ENCODE measurements around the gene FAHD1.

Gene FAHD1

DNA sequence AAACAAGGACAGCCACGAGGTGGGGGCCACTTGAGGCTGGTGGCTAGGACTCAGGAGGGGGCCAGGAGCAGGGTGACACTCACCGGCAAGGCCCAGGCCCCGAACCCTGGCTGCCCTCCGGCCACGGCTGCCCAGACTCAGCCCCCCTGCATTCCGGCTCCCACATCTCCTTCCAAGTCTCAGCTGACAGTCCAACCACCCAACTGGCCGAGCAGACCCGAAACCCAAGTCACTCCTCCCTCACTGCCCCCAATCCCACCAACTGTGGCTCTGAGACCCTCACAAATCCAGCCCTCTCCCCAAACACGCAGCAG lies 9.8 kb upstream of the FAHD1 start:
- no peak for DNase-seq (ENCODE audit: low read depth)

DNA sequence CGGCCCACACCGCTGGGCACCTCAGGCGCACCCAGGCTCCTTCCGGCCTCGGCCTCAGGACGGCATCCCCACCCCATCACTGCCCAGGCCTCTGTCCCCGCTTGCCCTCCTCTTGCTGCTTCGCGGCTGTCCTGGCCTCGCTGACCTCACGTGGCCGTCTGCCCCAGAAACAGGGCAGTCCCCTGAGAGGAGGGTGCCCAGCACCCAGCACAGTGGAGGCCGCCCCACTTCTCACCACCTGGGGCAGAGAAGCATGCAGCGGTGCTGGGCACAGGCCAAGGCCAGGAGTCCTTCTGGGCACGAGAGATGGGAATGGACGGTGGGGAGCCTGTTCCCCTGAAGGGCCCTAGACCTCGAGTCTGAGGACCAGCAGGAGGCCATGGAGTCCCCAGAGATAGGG lies 9.3 kb upstream of the FAHD1 start:
- no peak for DNase-seq (ENCODE audit: low read depth)

DNA sequence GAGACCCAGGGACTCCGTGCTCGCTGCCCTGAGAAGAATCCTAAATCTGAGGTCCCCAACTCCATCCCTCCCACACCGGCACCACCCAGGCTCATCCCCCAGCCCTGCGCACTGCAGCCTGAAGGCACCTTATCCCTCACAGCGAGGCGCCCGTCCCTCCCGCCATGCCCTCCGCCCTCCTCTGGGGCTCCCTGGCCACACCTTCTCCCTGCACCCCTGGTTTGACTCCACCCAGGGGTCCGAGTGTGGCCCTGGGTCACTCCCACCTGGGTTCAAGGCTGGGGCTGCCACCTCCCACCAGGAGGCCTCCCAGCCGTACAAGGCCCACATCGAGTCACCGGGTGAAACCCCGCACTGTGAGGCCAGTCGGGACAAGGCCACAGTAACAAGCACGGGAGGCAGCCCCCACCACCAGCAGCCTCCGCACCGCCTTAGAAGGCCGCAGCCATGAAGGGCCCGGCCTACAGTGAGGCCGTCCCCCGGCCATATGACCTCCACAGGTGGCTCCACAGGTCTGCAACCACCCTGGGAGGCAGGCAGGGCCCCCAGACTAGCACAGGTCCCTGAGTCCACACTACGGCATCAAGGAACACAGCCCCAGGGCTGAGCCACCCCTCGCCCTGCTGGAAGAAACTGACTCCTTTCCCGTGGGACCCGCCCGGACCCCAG lies 8.7 kb upstream of the FAHD1 start:
- DNase-seq (ENCODE audit: low read depth): no peak

DNA sequence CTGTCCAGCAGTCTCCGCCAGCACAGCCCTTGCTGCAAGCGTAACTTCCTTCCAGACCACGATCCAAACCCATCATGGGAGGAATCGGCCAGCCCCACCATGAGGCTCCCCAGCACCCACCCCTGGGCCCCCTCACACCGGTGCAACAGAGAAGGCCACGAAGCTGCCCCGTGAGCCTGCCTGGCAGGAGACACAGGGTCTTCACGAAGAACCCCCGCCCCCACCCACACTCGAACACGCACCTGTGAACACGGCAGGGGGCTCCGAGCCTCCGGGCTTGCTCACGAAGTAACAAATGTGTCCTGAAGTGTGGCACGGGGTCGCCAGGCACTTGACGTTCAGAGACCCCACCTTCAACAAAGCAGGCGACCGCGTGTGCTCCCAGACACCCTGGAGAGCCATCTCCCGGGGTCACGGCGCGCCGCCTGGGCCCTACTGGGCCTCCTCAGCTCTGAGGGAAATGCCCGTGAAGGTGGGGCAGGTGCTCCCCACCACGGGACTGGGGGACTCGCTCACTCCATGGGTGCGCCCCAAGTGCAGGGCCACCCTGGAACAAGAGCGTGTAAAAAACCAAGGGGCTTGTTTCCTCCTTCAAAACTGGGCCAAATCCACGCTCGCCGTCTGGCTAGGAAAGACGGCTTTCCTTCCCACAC lies 8.0 kb upstream of the FAHD1 start:
- no peak for DNase-seq (ENCODE audit: low read depth)

DNA sequence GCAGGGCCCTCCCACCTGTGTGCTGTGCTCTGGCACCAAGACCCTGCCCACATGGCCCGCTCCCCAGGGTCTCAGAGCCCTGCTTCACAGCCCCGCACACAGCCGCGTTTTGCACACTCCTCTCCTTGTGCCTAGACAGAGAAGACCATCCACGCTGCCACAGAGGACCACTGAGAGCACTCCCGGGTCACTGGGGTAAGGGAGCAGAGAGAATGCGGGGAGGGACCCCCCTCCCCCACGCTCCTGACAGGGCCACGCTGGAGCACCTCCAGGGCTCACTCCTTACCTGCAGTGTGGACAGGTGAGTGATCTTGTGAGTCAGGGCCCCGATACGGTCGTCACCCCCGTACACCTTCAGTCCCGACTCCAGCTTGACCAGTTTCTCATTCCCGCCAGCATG lies 7.4 kb upstream of the FAHD1 start:
- DNase-seq (ENCODE audit: low read depth): no peak

DNA sequence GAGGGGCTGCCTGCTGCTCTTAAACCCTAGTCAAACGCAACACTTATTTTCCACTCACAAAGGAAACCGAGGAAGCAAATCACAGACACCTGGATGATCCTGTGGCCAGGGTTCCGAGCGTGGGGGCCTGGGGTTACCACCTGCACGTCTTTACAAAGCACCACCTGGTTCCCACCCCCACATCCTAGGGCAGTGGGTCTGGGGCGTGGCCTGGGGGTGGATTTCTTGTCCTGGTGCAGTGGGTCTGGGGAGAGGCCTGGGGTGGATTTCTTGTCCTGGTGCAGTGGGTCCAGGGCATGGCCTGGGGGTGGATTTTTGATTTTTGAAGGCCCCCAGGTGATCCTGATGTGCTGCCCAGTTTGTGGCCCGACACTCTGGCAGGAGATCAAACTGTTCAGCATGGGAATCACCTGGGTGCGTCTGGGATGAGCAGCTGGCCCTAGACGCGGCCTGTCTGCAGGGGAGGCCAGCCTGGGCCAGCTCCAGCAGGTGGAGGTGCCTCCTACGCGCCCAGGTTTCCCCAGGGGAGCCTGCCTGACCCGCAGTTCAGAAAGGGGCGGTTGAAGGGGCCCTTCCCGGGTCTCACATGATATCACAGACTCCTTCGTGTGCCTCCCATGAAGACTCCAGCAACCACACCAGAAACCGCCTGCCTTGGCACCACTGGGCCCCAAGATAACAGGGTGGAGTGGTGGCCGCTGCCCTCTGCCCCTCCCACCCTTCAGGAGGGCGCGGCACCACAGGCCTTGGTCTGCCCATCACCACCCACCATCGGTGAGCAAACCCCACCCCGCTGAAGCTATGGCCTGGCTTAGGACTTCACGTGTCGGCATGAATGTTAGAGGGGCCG lies 6.7 kb upstream of the FAHD1 start:
- DNase-seq (ENCODE audit: low read depth): no peak

DNA sequence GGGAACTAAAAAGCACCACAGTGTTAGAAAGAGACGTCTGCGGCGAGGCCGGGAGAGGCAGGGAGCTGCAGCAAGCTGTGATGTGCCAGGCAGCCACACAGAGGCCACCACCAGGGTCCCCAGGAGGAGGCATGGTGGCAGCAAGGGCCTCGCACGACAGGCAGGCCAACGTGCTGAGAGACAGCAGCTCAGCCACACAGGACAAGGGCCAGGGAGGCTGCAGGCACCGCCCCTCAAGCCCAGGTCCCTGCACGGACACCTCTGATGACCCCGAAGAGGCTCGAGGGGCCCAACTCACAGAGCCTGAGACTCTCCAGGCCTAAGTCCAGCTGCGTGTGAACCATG lies 6.1 kb upstream of the FAHD1 start:
- DNase-seq (ENCODE audit: low read depth): no peak

DNA sequence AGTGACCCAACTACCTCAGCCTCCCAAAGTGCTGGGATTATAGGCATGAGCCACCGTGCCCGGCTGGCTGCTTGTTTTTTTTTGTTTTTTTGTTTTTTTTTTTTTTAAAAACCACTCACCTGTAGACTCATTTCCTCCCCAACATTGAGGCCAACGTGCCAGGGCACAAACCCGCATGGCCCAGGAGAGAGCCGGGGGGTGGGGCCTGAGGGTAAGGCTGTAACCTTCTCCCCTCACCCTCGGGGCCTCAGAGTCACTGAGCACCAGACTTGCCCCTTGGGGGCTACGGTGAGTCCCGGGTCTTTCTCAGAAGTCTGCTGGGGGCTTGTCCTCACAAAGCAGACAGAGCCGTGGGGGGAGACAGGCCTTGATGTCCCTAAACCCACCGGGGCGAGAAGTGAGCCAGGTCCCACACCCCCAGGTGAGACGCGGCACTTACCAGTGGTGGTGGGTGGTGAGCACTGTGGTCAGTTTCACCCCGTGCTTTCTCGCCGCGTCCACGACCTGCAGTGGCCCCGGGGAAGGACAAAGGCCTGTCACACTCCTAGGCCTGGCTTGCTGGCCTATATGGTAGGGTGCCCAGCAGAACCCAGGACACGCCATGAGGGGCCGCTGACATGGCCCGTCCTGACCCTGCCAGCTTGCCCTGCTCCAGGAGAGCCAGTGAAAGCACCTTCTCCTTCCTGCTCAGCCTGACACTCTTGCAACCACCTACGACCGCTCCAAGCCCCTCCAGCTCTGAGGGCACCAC lies 5.0 kb upstream of the FAHD1 start:
- no peak for DNase-seq (ENCODE audit: low read depth)

DNA sequence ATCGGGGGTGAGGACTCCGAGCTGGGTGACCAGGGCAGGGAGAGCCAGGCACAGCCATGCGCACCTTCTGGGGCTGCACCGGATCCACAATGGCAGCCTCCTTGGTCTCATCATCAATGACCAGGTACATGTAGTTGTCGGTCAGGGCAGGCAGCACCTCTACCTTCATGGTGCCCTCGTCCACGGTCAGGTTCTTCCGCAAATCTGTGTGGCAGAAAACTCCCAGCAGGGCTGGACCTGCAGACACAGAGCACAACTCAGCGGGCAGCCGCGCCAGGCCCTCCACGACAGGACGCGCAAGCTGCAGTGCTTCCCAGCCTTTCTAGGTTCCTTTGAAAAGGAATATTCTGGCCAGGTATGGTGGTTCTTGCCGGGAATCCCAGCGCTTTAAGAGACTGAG lies 4.2 kb upstream of the FAHD1 start:
- no peak for DNase-seq (ENCODE audit: low read depth)

DNA sequence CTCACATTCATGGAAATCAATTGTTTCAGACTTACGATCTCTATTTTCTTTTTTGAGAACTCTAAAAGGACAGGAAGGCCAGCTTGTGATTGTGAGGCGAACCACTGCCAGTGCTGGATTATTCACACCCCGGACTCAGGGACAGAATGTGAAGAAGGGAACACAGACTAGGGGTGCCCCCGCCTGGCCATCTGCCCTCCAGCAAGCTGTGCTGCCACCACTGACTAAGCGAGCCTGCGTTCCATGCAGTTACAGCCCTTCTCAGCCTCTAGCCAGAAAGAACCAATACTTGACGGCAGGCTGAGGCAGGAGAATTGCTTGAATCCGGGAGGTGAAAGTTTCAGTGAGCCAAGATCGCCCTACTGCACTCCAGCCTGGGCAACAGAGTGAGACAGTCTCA lies 3.2 kb upstream of the FAHD1 start:
- peak; percentile 63 for DNase-seq (ENCODE audit: low read depth)

DNA sequence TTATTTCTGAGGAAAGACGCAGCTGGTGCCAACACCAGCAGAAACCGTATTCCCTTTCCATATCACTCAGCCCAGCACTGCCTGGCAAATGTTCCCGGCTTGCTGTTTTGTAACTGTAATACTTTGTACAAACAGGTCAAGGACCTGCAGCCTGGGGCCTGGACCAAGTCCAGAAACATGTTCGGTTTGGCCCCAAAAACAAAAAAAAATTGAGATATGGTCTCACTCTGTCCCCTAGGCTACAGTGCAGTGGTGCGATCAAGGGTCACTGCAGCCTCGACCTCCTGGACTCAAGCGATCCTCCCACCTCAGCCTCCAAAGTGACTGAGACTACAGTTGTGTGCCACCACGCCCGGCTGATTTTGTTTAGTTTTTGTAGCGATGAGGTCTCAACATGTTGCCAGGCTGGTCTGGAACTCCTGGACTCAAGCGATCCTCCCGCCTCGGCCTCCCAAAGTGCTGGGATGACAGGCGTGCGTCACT lies 1.6 kb upstream of the FAHD1 start:
- DNase-seq (ENCODE audit: low read depth): no peak

DNA sequence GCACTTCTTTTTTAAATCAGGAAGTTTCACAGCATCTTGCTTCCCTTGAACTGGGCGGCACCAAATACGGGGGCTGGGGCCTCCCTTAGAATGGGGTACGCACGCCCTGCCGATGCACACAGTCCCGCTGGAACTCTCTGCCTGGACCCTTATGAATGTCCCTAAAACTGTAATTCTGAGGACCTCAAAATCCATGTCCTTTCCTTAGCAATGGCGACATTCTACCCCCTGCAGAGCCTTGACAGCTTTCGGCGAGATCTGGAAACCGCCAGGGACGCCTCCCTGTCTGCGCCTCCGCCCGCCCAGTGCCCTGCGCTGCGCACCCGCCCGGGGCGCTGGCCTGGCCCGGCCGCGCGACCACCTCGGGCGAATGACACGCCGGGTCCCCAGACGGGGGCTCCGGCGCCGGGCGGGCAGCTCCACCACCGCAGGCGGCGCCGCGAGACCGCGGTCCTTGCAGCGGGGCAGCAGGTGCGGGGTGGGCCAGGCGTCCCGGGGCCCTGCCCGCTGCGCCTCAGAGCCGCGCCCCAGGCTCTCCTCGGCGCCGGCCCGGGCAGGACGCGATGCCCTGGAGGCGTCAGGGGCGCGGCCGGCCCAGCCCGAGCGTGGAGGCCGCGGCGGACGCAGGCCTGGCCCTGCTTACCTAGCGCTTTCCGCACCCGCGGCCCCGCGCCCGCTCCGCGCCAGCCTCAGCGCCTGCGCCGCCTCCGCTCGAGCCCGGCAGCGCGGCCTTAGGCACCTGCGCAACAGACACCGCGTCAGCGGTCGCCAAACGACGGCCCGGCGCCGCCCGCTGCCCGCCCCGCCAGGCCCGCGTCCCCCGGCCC lies 929 bp upstream of the FAHD1 start:
- DNase-seq (ENCODE audit: low read depth): peak; percentile 62

DNA sequence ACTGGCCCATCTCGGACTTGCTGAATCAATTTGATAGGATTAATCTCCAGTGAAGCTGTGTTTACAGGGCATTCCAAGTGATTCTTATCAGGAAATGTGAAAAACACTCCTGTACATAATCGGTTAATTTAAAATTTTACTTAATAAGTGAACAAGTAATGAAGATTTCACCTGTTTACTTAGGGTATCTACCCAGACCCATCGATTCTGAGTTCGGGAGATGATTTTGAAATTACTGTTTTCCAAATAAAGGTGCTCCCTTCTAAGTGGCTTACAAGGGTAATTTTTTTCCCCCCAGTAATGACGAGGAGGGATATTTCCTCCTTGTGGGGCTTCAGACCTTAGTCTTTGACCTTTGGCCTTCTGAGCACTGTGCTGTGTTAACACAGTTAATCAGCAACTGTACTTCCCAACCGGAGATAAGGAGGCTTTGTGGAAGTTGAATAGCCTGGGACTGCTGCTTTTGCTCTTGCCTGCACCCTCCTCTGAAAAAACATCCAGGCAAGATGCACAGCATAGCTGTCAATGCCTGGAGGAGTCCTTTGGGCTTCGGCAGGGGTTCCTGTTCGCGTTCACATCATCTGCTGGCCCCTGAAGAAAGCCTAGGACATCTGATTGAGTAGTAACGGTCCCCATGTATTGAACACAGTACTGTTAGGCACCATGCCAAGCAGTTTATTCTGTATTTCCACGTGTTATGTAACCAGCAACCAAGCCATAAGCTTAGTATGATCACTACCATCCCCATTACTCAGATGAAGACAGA lies 1.8 kb downstream of the FAHD1 start:
- no peak for DNase-seq (ENCODE audit: low read depth)

DNA sequence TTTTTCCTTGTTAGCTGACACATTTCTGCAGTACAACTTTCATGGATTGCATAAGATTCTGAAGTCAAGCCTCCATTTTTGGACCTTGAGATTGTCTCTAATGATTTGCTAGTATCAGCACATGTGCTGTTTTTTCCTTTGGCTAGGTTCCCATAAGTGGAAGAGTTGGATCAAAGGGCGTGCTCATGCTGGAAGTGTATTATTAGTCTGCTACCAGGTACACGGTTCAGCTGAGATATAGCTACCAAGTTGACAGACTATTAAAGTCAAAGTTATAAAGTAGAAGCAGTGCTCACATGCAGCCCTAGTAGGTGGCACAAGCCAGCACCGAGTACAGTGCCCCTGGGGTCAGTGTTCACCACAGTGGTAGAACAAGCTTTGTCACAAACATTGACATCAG lies 3.2 kb downstream of the FAHD1 start:
- no peak for DNase-seq (ENCODE audit: low read depth)

DNA sequence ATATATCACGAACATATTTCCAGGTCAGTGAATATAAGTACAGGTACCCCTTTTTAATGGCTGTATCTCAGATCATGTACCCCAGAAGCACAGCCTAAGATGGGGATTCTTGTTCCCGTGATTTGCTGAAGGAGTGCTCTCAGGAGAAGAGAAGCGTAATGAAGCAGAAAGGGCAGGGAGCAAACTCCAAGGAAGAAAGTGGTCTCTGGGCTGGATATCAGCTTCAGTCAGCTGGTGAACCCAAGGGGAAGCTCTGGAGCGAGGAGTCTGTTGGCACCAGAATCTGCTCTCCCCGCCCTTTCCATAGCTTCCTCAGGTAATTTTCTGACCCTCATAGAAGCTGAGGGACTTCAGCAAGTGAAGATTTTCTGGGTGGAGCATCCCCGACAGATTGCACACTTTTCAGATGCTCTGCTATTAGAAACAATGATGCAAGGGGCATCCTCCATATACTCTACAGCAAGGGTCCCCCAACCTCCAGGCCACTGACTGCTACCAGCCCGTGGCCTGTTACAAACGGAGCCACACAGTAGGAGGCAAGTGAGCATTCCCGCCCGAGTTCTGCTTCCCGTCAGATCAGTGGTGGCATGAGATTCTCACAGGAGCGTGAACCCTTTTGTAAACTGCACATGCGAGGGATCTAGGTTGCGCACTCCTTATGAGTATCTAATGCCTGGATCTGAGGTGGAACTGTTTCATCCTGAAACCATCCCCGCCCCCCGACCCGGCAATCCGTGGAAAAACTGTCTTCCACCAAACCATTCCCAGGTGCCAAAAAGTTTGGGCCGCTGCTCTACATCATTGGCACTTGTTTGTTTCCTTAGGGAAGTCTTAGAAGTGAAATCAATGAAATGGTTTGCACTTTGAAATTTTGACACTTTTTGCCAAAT lies 4.4 kb downstream of the FAHD1 start:
- DNase-seq (ENCODE audit: low read depth): no peak

DNA sequence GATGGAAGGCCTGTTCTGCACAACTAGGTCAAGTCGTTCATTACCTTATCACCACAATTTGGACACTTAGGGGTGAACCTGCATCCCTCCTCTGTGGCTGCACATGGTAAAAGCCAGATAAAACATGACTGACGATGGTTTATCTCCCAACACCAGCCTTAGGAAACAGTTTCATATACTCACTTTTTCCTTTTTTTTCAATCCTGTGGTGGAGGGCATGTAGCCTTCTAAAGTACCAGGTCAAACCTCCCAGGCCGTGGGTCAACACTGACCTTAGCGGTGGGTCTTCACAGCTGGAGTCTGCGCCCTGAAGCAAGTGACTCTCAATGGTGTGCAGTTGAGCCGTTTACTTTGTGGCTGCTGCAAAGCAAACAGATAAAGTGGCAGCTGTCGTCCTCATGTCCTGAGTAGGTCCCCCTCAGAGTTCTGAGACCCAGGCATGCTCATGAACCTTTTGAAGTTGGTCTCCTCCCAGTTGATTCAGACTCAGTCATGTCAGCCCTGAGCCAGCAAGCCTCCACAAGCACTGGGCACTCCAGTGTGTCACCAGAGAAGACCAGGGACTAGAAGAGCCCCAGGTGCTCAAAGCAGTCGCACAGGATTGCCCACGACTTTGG lies 5.9 kb downstream of the FAHD1 start:
- DNase-seq (ENCODE audit: low read depth): no peak

DNA sequence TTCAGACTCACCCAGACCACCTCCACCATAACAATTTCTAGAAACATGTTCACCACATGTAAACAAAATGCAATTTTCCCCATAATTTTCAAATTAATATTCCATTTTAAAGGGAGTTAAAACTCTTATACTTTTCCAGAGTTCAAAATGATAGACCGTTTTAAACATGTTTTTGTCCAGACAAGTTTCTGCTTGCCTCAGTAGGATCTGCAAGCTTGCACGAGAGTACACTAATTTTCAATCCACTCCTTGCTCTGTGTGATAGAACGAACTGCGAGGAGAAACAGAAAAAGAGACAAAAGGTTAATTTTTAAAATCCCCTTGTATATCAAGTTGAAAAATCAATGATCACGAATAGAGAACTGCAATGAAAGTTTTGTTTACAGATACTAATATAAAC lies 7.1 kb downstream of the FAHD1 start:
- DNase-seq (ENCODE audit: low read depth): no peak

DNA sequence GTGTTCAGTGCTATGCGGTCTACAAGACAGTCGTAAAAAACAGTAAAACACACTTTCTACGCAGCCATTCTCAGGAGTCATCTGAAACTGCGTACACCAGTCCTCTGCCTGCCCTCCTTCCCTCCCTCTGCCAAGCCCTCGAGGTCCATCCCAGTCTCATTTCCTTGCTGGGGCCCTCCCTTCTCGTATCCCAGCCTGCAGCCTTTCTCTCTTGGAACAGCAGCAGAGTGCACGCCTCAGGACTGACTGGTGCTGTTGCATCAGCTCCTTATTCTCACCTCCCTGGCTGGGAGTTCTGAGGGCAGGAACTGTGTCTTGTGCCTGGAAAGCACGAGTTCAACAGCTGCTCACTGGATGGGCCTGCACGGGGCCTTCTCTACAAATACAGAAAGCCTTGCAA lies 12.5 kb downstream of the FAHD1 start:
- DNase-seq (ENCODE audit: low read depth): peak; percentile 67

DNA sequence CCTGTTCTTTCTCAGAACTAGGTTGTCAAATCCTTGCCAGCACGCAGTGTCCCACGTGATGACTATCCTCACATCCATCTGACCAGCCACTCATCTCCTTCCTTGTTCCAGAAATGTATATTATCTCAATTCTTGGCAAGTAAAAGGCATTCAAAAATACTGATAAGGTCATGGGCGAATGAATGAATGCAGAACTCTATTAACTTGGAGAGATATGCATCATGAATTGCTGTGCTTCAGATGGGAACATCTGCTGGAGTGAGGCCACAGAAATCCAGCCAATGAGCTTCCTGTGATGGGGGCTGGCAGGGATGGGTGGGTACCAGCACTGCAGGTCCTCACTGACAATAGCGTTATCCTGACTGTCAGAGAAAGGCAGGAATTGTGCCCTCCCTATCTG lies 19.0 kb downstream of the FAHD1 start:
- no peak for DNase-seq (ENCODE audit: low read depth)

DNA sequence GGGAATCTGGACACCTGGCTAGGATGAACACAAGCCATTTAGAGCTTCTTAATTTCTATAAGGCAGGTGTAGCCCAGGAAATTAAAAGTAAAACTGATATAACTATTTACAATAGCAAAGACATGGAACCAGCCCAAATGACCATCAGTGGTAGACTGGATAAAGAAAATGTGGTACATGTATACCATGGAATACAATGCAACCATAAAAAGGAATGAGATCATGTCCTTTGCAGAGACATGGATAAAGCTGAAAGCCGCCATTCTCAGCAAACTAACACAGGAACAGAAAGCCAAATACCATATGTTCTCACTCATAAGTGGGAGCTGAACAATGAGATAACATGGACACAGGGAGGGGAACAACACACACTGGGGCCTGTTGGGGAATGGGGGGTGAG lies 19.4 kb downstream of the FAHD1 start:
- no peak for DNase-seq (ENCODE audit: low read depth)
